SK-N-SH treated with all-trans-retinoic acid at 6 μM for 48 hours (cell line): Measurements from ENCODE around the gene PCNX3.

Experiments
- ARNTL ChIP-seq: fragments of 450-650 bp; formaldehyde crosslinking; IDR thresholded peaks from 2 replicates; pipeline ENCODE4 v1.5.0; 2020; ENCODE audit warnings: low read depth, mild to moderate bottlenecking, moderate library complexity, borderline replicate concordance
- CREB5 ChIP-seq: fragments of 250-450 bp; sonication (Bioruptor Pico); IDR thresholded peaks from 2 replicates; pipeline ENCODE4 v1.5.1; 2020; ENCODE audit warnings: low read depth, mild to moderate bottlenecking, moderate library complexity
- CSDC2 ChIP-seq: fragments of 250-450 bp; sonication (Bioruptor Pico); IDR thresholded peaks from 2 replicates; pipeline ENCODE4 v1.5.0; 2020; ENCODE audit warnings: mild to moderate bottlenecking, moderate library complexity
- CSRNP3 ChIP-seq: fragments of 250-450 bp; sonication (Bioruptor Pico); IDR thresholded peaks from 2 replicates; pipeline ENCODE4 v1.5.1; 2021; ENCODE audit warnings: mild to moderate bottlenecking, moderate library complexity
- ISL1 ChIP-seq: fragments of 250-450 bp; sonication (Bioruptor Pico); IDR thresholded peaks from 2 replicates; pipeline ENCODE4 v2.1.2; 2022; ENCODE audit warnings: mild to moderate bottlenecking, moderate library complexity
- PATZ1 ChIP-seq: fragments of 250-450 bp; sonication (Bioruptor Pico); IDR thresholded peaks from 2 replicates; pipeline ENCODE4 v1.8.0; 2020; ENCODE audit warnings: mild to moderate bottlenecking, moderate library complexity, borderline replicate concordance
- POU6F1 ChIP-seq: fragments of 250-450 bp; sonication (Bioruptor Pico); IDR thresholded peaks from 2 replicates; pipeline ENCODE4 v1.8.0; 2021; ENCODE audit warnings: low read depth, mild to moderate bottlenecking, moderate library complexity, borderline replicate concordance
- TCF4 ChIP-seq: fragments of 250-450 bp; sonication (Bioruptor Pico); IDR thresholded peaks from 2 replicates; pipeline ENCODE4 v1.8.0; 2021; ENCODE audit warnings: mild to moderate bottlenecking, moderate library complexity, borderline replicate concordance
- ZNF565 ChIP-seq: fragments of 450-650 bp; formaldehyde crosslinking; conservative IDR thresholded peaks from 2 replicates; pipeline ENCODE4 v1.5.0; 2020; ENCODE audit warnings: low read depth, mild to moderate bottlenecking, moderate library complexity

GRCh38 chr11:65588199-65589054 is 27.1 kb upstream of the PCNX3 start:
- TF ChIP-seq CSRNP3 (CRISPR knock-in tag) = no peak
- TF ChIP-seq CSDC2 = no peak
- TF ChIP-seq ISL1 = no peak
- no peak for TF ChIP-seq CREB5 (CRISPR knock-in tag)
- no peak for TF ChIP-seq ZNF565 (CRISPR knock-in tag)
- no peak for TF ChIP-seq TCF4 (CRISPR knock-in tag)
- TF ChIP-seq PATZ1 (CRISPR knock-in tag) = no peak
- no peak for TF ChIP-seq ARNTL (CRISPR knock-in tag)
- no peak for TF ChIP-seq POU6F1 (CRISPR knock-in tag)
